Epithelial cell of proximal tubule (primary cell): ENCODE results near the gene NPAS3. TPM values are rescaled to one million over a fixed set of nuclear protein-coding genes. Genes with fewer than 3 reads are reported as not detected.

ENCODE experiments used
- DNase-seq: peaks from one replicate; pipeline ENCODE4 v3.0.0-alpha.2; 2011; ENCODE audit warnings: low read depth
- H3K4me3 ChIP-seq: 2 replicates; pipeline ENCODE4 v1.5.1; 2011; ENCODE audit warnings: low read depth, mild to moderate bottlenecking, low read length
- CTCF ChIP-seq: conservative IDR thresholded peaks from 2 replicates; pipeline ENCODE4 v1.5.1; 2012; ENCODE audit warnings: low read depth, mild to moderate bottlenecking, low read length
- total RNA-seq: library from RNA; depleted of rRNA; stranded (reverse); fragments of >200 nt; gene quantifications from 2 replicates; pipeline ENCODE4 v1.2.3, GENCODE V29; 2015

The NPAS3 gene
- total RNA-seq, 1 donor from 2014 or later: 0.35 TPM

DNA sequence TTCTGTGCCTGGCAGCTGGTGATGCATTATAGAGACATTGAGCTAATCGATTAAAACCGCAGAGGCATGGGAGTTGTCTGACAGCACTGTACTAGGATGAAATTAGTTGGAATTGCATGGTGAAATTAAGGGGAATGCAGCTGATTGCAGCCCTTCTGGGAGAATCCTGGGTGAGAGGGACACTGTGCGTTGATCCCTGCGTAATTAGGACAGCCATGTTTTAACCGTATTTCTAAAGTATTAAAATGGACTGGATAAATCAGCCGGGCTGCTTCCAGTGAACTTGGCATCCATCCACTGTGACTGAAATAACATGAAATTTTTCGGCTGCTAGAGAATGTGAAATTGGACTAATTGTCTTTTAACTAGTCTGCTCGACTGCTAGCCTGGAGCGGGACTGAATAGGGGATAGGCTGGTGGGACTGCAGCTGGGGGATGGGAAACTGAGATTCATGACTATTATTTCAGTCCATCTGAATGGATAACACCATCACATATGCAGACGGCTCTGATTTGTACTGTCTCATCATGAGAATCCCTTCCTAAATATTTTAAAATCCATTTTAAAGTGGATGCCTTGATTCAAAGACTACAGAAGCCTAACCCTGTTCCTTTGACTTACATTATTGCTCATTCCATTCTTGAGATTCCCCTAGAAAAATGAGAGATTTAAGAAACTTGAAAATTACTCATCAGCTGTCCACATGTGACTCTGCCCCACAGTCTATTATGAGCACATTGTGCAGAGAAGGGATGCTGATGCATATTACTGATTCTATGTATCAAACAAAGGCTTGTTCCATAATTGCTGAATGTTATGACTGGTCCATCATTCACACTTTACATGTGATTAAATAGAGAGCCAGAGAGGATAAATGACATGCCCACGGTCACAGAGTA, 343.9 kb downstream of the NPAS3 start:
- TF ChIP-seq CTCF: no peak
- H3K4me3 ChIP-seq: no peak overlapping the region
- no peak for DNase-seq

- TF ChIP-seq CTCF: no peak
- DNase-seq: no peak
- H3K4me3 ChIP-seq: no peak overlapping the region
Observed at GRCh38 chr14:33285902-33286700, 347.4 kb downstream of the NPAS3 start.

GRCh38 chr14:33287189-33287588, 348.5 kb downstream of the NPAS3 start:
- peak; percentile 79 for DNase-seq
- no peak overlapping the region for H3K4me3 ChIP-seq
- no peak for TF ChIP-seq CTCF

DNA sequence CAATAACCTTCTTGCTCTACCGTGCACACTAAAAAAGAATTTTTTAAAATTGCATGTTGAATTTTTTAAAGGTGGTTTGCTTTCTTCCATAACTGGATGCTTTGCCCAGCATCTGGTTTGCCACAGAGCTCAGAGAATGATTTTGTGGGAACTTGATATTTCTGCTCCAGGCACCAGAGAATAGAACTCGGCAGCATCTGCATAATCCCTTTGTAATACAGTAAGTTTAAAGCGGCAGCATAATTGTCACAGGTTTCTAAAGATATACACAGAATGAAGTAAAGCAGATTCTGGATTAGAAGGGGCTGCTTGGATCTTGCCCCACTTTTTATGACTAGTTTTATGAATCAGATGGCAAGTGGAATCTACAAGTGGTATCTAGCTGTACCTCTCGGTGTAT, 352.0 kb downstream of the NPAS3 start:
- no peak overlapping the region for H3K4me3 ChIP-seq
- no peak for TF ChIP-seq CTCF
- no peak for DNase-seq

- DNase-seq: no peak
- TF ChIP-seq CTCF: no peak
- H3K4me3 ChIP-seq: no peak overlapping the region
Observed at GRCh38 chr14:33291529-33292104, 352.9 kb downstream of the NPAS3 start.

DNA sequence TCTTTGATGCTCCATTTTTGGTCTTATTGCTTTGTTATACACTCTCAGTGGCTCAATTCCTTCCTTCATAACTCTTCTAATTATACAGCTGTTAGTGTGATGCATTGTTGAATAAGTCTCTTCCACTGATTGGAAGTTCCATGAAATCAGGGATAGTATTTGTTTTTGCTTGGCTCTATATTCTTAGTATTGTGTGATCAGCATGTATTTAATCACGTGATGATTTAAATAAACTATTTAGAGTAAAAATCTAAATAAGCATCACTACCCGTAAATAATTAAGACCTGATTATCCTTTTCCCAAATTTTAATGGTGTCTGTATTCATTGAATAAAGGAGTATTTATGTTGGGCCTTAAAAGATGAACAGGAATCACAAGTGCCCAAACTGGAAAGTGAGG, 355.7 kb downstream of the NPAS3 start:
- no peak overlapping the region for H3K4me3 ChIP-seq
- DNase-seq: no peak
- no peak for TF ChIP-seq CTCF
